ENCODE measurements around the gene CBFB.

DNA sequence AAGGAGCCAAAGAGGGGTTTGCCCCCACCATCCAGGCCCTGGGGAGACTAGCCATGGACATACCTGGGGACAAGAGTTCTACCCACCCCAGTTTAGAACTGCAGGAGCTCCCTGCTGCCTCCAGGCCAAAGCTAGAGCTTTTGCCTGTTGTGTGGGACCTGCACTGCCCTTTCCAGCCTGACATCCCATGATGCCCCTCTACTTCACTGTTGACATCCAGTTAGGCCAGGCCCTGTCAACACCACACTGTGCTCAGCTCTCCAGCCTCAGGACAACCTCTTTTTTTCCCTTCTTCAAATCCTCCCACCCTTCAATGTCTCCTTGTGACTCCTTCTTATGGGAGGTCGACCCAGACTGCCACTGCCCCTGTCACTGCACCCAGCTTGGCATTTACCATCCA, 19.8 kb upstream of the CBFB start:
- TF ChIP-seq, protein P1, sequence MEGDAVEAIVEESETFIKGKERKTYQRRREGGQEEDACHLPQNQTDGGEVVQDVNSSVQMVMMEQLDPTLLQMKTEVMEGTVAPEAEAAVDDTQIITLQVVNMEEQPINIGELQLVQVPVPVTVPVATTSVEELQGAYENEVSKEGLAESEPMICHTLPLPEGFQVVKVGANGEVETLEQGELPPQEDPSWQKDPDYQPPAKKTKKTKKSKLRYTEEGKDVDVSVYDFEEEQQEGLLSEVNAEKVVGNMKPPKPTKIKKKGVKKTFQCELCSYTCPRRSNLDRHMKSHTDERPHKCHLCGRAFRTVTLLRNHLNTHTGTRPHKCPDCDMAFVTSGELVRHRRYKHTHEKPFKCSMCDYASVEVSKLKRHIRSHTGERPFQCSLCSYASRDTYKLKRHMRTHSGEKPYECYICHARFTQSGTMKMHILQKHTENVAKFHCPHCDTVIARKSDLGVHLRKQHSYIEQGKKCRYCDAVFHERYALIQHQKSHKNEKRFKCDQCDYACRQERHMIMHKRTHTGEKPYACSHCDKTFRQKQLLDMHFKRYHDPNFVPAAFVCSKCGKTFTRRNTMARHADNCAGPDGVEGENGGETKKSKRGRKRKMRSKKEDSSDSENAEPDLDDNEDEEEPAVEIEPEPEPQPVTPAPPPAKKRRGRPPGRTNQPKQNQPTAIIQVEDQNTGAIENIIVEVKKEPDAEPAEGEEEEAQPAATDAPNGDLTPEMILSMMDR (IDR thresholded peaks at IDR 0.05; ENCODE audit: poor library complexity), result no peak
- no peak for TF ChIP-seq EZH2 (IDR thresholded peaks at IDR 0.05; ENCODE audit: borderline replicate concordance)
- TF ChIP-seq EZH2phosphoT487 (IDR thresholded peaks at IDR 0.05; ENCODE audit: low read depth, severe bottlenecking, unreplicated experiment), result no peak

Data from hepatocyte (in vitro differentiated cells).